ENCODE data around the gene FBXW10B.

DNA sequence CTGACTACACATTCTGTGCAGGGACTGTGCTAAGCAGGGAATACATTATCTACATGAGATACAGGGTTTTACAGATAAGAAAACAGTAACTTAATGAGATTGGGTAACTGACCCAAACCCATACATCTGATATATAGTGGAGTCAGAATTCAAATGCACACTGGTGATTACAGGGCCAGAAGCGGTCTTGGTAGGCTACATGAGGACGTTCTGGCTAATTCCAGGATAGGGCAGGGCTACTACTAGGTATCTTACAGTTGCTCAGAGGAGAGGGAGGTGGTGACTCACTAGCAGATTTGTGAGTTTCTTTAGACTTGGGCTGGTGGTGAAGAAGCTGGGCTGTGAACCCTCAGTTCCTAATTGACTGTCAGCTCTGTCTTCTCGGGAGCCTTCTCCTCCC is 43.2 kb upstream of the FBXW10B start:
- TF ChIP-seq, protein P1, sequence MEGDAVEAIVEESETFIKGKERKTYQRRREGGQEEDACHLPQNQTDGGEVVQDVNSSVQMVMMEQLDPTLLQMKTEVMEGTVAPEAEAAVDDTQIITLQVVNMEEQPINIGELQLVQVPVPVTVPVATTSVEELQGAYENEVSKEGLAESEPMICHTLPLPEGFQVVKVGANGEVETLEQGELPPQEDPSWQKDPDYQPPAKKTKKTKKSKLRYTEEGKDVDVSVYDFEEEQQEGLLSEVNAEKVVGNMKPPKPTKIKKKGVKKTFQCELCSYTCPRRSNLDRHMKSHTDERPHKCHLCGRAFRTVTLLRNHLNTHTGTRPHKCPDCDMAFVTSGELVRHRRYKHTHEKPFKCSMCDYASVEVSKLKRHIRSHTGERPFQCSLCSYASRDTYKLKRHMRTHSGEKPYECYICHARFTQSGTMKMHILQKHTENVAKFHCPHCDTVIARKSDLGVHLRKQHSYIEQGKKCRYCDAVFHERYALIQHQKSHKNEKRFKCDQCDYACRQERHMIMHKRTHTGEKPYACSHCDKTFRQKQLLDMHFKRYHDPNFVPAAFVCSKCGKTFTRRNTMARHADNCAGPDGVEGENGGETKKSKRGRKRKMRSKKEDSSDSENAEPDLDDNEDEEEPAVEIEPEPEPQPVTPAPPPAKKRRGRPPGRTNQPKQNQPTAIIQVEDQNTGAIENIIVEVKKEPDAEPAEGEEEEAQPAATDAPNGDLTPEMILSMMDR (conservative IDR thresholded peaks at IDR 0.05; ENCODE audit: low read length), result no peak
- TF ChIP-seq EZH2phosphoT487 (IDR thresholded peaks at IDR 0.05; ENCODE audit: borderline replicate concordance, low read depth, low read length), result no peak

All from OCI-LY7 (cell line).